HFFc6 (cell line): Measurements from ENCODE around the gene PIGO. TPM values are rescaled to one million over a fixed set of nuclear protein-coding genes. Genes with fewer than 3 reads are reported as not detected.

Experiments
- DNase-seq: peaks from one replicate; pipeline ENCODE4 v3.0.0-alpha.2; 2018
- H3K27ac Mint-ChIP-seq: 2 replicates; pipeline ENCODE4 v1.8.0; 2020; ENCODE audit warnings: mild to moderate bottlenecking, mixed read lengths
- H3K27me3 Mint-ChIP-seq: 2 replicates; pipeline ENCODE4 v1.8.0; 2021; ENCODE audit warnings: mild to moderate bottlenecking, moderate library complexity, mixed read lengths; ENCODE audit not compliant: insufficient read depth
- H3K36me3 Mint-ChIP-seq: 2 replicates; pipeline ENCODE4 v1.8.0; 2021; ENCODE audit warnings: low read depth, mixed read lengths
- H3K4me1 Mint-ChIP-seq: 2 replicates; pipeline ENCODE4 v1.8.0; 2020; ENCODE audit warnings: low read depth, mixed read lengths
- H3K4me3 Mint-ChIP-seq: 2 replicates; pipeline ENCODE4 v1.8.0; 2020; ENCODE audit warnings: mild to moderate bottlenecking, moderate library complexity, mixed read lengths
- H3K9me3 Mint-ChIP-seq: 2 replicates; pipeline ENCODE4 v1.8.0; 2020; ENCODE audit warnings: mild to moderate bottlenecking, mixed read lengths
- CTCF ChIP-seq: fragments of 200-600 bp; sonication (generic); IDR thresholded peaks from 2 replicates; pipeline ENCODE4 v1.5.0; 2021; ENCODE audit warnings: antibody characterized with exemption, mild to moderate bottlenecking
- total RNA-seq, 6 experiments: library from RNA; stranded (reverse); fragmentation: NEBNext Ultra II Directional; extraction: Animal tissue kit (Norgen Biotek cat#: 25700); gene quantifications; 2 replicates in 1 of 6; 3 replicates in 5 of 6; pipeline ENCODE4 v1.2.3, GENCODE V29; 2021

The PIGO gene
- total RNA-seq, 6 experiments from 2014 or later = 23.0 to 30.3 (median 28.3) TPM

- peaks cover 36% of the 10 kb centered on the region for H3K4me1 Mint-ChIP-seq
- H3K9me3 Mint-ChIP-seq = no peaks in the 10 kb centered on the region
- peaks cover 2% of the 10 kb centered on the region for H3K27me3 Mint-ChIP-seq
- H3K4me3 Mint-ChIP-seq = no peak overlapping the region
- no peak for DNase-seq
- TF ChIP-seq CTCF = no peak
- H3K36me3 Mint-ChIP-seq = peaks cover 20% of the 10 kb centered on the region
- H3K27ac Mint-ChIP-seq = no peak overlapping the region
Measured at GRCh38 chr9:35097573-35097972, 1.2 kb upstream of the PIGO start.

GRCh38 chr9:35091536-35091935 lies 4.9 kb downstream of the PIGO start:
- no peak for TF ChIP-seq CTCF
- Mint-ChIP-seq H3K4me3 (no peak overlapping the region), H3K9me3 (no peaks in the 10 kb centered on the region), H3K36me3 (peaks cover 19% of the 10 kb centered on the region; the same call in 1 of the 2 replicates), H3K27me3 (no peaks in the 10 kb centered on the region; the same call in 1 of the 2 replicates), H3K4me1 (peaks cover 23% of the 10 kb centered on the region), H3K27ac (no peak overlapping the region)
- DNase-seq = no peak

- H3K4me1 Mint-ChIP-seq = peaks cover 9% of the 10 kb centered on the region
- H3K4me3 Mint-ChIP-seq = no peak overlapping the region
- DNase-seq = no peak
- H3K9me3 Mint-ChIP-seq = no peaks in the 10 kb centered on the region
- no peak overlapping the region for H3K27ac Mint-ChIP-seq
- TF ChIP-seq CTCF = no peak
- H3K36me3 Mint-ChIP-seq = peaks cover 14% of the 10 kb centered on the region; the same call in 1 of the 2 replicates
- no peaks in the 10 kb centered on the region; the same call in none of the 2 replicates for H3K27me3 Mint-ChIP-seq
Measured at GRCh38 chr9:35089434-35089833, 7.0 kb downstream of the PIGO start.

- no peak for DNase-seq
- no peak for TF ChIP-seq CTCF
- H3K9me3 Mint-ChIP-seq = no peaks in the 10 kb centered on the region
- peaks cover 8% of the 10 kb centered on the region; the same call in 1 of the 2 replicates for H3K36me3 Mint-ChIP-seq
- H3K4me3 Mint-ChIP-seq = no peak overlapping the region
- peaks cover 13% of the 10 kb centered on the region for H3K4me1 Mint-ChIP-seq
- H3K27me3 Mint-ChIP-seq = no peaks in the 10 kb centered on the region; the same call in none of the 2 replicates
- H3K27ac Mint-ChIP-seq = no peak overlapping the region
Measured at GRCh38 chr9:35085078-35085477, 11.3 kb downstream of the PIGO start.

- no peaks in the 10 kb centered on the region; the same call in 1 of the 2 replicates for H3K36me3 Mint-ChIP-seq
- H3K27me3 Mint-ChIP-seq = peaks cover 2% of the 10 kb centered on the region; the same call in 1 of the 2 replicates
- H3K4me3 Mint-ChIP-seq = peak within 1 kb of the TSS; percentile 97
- peak; percentile 86 for DNase-seq
- H3K9me3 Mint-ChIP-seq = no peaks in the 10 kb centered on the region
- peaks cover 29% of the 10 kb centered on the region for H3K4me1 Mint-ChIP-seq
- H3K27ac Mint-ChIP-seq = peak within 1 kb of the TSS; percentile 94
- no peak for TF ChIP-seq CTCF
Measured at GRCh38 chr9:35079426-35080341, 16.7 kb downstream of the PIGO start, which contains the start of gene FANCG. FANCG (minus strand) TSS chr9:35079942; CDS start chr9:35079524, 418 bp downstream.
